Kidney tubule cell (primary cell): Measurements from ENCODE around the gene IFIT1B.

Experiments used
- DNase-seq: peaks from one replicate; pipeline ENCODE4 v3.0.0-alpha.2; 2018; ENCODE audit warnings: low spot score

IFIT1B gene

DNA sequence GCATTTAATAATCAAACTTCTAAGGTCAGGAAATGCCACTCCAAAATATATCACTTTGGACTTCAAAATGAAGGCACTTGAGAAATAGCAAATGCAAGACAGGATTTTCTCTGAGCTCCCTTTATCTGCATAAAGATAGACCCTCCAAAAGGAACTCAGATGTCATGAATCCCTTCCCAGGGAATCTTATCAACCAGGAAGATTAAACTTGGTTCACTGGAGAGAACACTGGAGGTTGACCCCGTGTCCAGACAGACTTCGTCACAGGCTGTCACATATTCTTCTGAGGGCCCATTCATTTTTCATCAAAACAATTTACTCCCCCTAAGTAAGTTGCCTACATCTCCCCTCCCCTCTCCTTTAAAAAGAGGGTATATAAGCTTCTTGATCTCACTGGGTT is 28.9 kb upstream of the IFIT1B start:
- DNase-seq, result no peak

DNA sequence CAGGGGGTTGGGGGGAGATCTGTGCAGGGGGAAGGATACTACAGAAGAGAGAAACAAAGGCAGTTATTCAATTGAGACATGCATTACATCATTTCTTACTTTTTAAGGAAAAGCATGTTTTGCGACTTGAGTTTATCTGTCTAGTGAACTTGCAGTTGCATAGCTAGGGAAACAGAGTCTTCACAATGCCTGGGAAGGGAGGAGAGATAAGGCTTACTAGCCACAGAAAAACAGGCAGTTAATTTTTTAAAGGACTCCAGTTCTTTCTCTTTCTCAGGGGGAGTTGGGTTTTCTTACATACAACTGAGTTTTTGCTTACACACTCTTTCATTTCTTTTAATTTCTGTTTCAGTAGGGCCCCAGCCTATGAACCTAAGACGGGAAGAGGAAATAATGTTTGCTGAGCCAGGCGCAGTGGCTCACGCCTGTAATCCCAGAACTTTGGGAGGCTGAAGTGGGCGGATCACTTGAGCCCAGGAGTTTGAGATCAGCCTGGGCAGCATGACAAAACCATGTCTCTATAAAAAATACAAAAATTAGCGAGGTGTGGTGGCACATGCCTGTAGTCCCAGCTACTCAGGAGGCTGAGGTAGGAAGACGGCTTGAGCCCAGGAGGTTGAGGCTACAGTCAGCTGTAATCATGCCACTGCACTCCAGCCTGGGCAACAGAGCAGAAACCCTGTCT is 27.1 kb upstream of the IFIT1B start:
- DNase-seq, result peak; percentile 84

DNA sequence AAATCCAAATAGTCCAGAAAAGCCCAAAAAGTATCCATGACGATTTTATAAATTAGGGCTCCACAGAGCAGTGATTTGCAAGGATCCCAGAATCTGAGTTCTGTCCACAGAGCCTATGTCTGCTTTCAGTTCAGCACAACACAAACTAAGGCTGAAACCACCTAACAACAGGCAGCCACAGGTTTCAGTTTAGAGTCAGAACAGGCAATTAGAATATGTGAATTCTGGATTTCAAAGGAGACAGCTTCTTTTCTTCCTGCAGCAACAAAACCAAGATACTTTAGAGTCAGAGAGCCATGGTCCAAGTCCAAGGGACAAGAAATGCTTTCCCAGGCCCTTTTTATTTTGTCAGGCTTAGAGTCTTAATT is 26.5 kb upstream of the IFIT1B start:
- peak; percentile 64 for DNase-seq

DNA sequence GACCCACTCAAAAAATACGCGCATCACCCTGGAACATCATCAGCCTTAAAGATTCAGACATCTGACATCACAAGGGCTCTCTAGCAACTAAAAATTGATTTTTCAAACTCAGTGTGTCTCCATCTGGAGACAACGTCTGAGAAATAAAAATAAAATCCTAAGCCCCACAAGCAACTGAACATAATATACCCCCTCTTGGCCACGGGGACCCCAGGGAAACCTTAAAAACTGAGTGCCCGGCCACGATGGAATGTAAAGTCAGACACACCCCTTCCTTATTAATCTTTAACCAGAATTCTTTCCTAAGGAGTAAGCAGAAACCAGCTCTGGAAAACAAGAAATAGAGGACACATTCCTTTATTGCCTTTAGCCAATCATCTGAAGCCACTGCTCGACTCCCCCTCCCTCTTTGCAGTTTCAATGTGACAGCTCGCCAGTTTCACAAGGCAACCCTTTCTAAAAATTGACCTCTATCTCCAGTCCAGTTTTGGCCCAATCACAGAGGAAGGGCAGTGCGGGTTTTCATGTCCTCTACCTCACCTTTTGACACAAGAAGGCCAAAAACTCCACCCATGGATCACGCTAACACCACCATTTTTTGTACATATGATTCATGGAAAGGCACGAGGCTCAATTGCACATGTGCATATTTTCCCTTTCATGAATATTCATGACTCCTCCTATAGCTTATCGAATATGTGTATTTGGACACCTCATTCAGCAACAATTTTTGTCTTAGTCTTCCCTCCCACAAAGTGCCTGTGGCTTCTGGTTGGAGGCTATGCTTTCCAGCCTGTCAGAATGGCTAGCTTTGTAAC is 25.9 kb upstream of the IFIT1B start:
- peak; percentile 98 for DNase-seq

DNA sequence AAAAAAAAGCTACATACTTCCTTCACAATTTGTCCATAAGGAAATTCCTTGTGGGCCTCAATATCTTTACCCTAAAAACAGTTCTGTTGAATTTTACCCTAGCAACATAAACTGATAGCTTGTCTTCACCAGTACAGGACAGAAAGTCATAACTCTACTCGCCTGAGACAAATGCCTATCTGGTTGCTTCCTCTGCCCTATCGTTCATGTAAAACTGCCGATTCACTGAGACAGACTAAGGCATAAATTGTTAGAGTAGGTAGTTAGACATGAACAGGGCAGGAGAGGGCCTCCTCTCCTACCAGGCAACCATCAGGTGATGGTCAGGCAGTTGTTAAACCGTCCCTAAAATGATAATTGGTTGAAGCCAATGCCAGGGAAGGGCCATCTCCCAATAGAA is 25.1 kb upstream of the IFIT1B start:
- peak; percentile 38 for DNase-seq

DNA sequence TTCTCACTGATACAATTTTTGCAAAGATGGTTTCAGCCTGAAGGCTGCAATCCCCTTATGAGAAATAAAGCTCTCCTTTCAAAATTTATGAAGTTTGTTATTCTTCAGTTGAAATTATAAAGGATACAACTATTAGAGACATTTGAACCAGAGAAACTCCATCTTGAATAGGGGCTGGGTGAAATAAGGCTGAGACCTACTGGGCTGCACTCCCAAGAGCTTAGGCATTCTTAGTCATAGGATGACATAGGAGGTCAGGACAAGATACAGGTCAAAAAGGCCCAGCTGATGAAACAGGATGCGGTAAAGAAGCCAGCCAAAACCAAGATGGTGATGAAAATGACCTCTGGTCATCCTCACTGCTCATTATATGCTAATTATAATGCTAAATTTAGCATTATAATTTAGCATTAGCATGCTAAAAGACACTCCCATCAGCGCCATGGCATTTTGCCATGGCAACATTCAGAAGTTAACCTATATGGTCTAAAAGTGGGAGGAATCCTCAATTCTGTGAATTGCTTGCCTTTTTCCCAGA is 22.4 kb upstream of the IFIT1B start:
- DNase-seq, result peak; percentile 58

DNA sequence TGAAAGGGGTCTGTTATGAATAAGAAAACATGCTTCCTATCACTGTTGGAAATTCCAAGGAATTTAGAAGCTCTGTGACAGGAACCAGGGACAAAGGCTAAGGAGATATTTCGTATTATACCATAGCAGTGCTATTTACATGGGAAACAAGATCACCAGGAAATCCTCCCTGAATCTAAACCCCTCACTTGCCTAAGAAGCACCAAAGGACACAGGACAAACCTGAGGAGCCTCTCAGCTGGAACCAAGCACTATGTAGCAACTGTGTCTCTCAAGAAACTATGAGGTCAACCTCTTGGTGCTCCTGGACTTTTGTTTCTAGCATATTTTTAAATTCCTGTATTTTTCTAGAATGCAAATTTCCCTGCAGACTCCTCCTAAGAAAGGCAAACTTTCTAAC is 20.8 kb upstream of the IFIT1B start:
- DNase-seq, result peak; percentile 52

DNA sequence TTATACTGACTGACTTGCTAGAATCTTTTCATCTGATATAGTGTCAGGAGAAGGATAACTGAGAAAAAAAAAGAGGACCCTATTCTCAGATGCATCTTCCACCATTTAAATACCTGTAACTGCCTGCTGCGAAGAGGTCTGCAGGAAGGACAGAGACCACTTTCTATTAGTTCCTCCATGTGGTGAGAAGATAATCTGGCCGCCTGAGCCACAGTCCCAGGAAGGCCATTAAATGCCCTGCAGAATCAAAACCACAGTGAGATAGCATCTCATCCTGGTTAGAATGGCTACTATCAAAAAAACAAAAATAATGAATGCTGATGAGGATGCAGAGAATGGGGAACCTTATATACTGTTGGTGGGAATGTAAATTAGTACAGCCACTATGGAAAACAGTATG is 19.9 kb upstream of the IFIT1B start:
- DNase-seq, result no peak

DNA sequence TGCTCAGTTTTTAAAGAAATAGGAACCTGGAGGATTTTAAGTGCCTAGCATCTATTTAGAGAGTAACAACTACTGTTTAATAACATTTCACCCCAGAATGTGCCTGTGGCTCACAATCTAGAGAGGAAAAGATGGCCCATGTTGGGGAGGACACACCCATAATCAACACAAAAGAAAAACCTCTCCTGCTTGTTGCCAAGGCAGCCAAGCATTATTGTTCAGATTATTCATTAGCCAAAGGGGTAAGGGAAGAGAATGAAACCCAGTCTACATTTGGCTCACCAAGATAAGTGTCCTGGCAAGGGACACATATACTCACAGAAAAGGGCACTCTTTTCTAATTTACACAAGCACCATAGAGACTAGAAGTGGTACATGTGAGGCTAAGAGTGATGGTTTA is 17.7 kb upstream of the IFIT1B start:
- DNase-seq, result peak; percentile 73

DNA sequence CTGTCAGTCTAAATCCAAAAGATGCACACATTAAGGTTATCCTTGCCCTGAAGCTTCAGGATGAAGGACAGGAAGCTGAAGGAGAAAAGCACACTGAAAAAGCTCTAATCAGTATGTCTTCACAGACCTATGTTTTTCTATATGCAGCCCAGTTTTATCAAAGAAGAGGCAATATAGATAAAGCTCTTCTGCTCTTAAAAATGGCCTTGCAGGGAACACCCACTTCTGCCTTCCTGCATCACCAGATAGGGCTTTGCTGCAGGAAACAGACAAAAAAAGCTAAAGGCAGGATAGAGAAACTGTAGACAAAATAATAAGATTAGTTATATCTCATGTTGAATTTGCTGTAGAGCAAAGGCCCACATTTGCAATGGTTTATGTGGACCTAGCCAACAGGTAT is 14.9 kb upstream of the IFIT1B start:
- DNase-seq, result no peak

DNA sequence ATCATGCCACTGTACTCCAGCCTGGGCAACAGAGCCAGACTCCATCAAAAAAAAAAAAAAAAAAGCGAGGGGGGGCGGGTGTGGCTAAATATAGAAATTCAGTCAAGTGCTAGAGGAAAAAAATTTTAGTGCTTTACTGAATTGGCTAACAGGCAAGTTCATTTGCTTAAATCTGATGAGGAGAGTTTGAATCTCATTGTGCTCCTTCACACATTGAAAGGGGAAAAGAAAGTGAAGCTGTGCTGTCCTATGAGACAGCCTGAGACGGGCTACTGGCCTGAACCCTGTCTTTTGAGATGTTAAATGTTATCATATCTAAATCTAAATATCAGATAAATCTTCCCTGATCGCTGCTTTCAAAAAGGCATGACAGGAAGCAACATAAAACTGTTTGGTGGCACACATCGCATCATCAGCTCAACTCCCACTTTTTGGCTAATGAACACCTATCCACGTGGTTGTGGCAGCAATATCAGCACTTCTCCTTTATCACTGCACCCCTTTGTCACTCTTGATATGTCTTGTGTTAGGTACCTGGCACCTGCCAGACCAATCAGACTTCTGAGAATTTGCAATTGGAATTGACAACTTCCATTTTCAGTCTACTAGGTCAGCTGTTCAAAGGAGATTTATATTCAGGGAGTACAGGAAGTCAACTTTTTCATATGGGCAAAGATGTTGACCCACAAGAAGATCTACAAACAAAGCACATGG is 14.0 kb upstream of the IFIT1B start:
- no peak for DNase-seq

DNA sequence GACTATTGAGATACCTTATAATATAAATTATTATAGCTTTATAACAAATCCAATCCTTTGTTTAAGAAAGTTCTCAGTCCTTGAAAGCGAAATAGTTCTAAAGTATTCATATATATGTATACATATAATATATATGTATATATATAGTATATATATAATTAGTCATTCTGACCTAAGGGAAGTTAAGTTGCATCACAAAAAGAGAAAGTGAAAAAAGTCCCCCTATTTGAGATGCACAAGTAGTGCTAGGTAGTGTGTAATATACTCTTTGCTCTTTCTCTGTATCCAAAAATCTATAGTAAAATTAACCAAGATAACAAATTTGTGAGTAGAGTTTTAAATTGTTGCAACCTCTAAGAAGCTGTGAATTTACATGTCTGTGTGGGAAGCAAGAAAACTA is 13.3 kb upstream of the IFIT1B start:
- no peak for DNase-seq

DNA sequence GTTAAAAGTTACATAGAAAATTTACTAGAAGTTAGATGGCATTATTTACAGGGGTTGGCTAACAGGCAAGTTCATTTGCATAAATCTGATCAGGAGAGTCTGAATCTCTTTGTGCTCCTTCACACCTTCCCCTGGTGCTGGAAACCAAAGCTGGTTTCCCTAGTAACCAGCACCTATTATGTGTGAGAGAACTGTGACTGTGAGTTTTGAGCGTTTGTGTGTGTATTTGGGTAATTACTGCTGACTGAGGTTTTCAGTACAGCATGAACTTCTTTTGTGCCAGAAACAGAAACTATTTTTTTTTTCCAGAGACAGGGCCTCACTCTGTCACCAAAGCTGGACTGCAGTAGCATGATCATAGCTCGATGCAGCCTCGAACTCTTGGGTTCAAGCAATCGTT is 10.3 kb upstream of the IFIT1B start:
- DNase-seq, result no peak

DNA sequence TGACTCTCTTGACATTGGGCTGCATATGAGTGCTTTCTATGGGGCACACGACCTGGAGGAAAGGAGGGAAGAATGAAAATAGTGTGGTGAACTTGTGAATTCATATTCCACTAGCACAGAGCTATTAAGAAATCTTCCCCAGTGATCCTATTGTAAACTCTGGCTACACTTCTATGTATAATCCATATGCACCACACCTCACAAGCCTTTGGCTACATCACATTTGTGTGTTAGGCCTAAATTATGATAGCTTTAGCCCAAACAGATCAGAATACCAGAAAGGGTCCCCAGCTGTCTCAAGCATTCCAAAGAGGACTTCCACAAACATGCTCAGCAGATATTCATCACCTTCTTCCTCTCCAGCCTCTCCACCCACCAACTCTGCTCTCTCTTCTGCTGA is 9.7 kb upstream of the IFIT1B start:
- no peak for DNase-seq

DNA sequence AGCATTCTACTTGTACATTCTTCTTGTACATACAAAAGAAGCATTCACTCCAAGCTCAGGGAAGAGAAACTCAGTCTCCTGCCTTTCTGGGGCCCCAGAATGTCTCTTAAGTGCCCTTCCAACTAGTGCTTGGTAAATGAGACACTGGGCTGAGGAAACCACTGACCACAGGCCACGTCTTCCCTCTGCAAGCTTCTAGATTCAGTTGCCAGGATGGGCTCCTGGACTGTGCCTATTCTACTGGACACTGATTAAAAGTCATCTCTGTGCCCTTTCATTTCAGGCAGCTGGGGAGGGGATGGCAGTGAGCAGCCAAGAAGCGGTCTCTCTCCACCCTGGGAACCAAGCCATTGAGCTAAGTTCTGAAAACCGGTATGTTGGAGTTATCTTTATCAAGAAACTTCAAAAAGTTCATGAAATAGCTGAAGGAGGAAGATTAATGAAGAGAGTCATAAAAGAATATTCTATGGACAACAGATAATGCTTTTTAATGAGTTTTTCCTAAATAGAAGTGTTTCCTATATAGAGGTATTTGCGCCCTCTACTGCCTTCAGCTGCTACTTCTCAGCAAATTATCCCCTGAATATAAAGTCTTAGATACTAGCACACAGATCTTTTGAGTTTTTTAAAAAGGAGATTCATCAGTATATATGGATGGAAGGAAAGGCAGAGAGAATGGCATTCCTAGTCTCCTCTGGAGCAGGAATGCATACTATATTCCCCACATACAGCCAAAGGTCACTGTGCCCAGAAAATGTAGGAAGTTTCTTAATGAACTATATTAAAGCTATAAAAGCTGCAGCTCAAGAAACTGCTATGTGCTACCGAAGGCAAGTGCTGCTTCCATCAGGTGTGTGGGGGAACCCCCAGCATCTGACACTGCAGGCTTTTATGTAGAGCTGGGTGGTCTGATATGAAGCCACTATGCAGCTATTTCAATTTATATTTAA is 8.4 kb upstream of the IFIT1B start:
- peak; percentile 42 for DNase-seq

DNA sequence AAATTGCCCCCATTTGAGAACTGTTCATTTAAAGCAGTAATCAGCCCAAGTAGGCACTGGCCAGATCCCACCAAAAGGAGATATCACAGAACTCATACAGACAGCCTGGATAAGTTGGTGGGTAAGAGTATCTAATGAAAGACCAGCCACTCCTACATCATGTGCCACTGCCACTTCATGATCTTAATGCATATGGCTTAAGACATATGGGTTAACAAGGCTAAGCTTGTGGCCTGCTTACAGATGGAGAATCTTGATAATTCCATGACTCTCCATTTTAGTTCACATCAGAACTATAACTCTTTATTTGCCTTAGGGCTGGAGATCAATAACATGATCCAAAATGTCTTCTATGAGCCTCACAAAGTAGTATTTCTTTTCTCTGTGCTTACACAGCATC is 6.8 kb upstream of the IFIT1B start:
- no peak for DNase-seq

DNA sequence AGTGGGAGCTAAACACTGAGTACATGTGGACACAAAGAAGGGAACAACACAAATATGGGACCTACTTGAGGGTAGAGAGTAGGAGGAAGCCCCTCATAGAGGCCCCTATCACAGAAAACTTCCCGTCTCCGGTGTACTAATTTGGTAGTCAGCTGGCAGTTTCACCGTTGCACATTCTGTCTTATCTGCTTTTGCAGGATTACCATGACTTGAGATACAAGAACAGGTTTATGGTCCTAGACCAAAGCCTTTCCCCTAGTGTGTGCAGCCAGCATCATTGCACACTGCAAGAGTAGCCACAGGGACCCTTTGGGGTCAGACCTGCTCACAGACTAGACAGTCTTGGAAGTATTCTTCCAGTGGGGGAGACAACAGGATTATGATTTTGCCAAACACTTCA is 5.9 kb upstream of the IFIT1B start:
- no peak for DNase-seq

DNA sequence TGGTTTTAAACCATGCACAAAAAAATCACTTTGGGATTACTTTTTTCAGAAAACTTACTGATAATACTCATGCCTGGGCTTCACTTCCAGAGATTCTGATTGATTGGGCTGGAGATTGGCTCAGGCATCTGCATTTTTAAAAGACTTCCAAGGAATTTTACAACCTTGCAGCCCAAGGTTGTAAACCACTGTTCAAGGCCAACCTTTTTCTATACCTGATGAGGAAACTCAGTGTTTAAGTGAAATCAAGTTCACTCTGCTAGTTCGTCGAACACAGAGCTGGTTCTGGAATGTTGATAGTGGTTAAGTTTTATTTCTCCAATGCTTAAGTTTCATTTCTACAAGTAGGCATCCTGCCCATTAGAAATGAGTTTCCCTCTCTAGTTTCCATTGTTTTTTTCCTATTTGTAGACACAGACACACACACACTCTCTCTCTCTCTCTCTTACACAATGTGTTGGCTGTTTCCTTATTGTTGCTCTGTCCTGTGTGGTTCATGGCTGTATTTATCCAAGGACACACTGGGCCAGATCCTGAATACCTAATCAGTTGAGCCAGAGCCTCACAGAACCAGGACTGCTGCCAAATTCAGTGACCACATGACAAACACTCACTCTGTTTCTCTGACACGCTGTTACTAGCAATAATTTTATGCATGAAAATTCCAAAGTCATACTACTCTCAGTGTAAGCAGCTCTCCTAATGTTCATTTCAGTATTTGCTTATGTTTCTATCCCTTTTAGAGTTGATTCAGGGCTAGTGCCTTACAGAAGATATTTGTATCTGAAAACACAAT is 3.7 kb upstream of the IFIT1B start:
- DNase-seq, result peak; percentile 96

DNA sequence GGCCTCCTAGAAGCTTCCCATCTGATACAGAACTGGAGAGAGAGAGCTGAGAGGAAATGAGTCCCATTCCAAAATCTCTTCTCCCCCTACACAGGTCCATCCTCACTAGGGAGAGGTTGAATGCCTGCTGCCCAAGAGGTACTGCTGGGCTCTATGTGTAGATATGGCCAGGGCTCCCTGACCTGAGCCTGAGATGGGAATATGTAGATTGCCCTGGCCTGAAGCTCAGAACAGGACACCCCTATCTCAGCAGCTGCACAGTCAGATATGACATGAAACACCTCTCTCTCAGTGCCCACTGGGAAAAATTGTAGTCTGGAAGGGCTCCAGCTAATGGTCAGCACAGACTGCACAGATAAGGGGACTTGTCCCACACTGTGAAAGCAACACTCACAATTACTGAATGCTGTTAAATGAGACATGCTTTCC is 3.1 kb upstream of the IFIT1B start:
- no peak for DNase-seq

DNA sequence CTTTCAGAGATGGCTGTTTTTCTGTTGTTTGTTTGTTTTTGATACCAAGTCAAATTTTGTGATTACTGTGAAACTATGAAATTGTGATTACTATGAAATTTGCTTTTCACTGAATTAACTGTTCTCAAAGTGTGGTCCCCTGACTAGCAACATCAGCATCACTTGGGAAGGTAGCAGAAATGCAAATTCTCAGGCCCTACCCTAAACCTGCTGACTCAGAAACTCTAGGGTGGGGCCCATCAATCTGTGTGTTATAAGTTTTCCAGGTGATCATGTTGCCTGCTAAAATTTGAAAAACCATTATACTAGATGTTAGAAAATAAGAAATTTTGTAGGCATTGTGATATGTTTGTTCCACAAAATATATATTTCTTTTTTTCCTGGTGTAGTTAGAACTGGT is 1.2 kb downstream of the IFIT1B start:
- no peak for DNase-seq

DNA sequence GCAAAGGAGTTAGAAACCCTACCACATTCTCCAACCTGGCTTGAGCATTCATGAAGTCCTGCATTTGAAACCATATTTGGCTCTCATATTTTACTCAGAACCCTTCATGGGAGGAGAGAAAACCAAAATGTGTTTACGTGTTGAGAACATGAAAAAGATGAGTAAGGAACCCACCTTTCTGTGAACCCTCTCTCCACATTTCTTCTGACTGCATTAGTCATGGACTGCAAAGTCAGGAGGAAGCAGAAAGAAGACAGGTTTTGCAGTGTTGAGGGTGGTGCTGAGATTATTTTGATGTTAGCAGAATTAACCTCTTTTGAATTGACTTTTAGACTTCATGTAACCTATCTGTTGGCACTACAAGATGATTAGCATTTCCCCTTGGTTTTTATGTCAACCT is 4.9 kb downstream of the IFIT1B start:
- no peak for DNase-seq
